ENCODE measurements around the gene HBD.

The HBD gene

GRCh38 chr11:5242208-5242607 is 7.9 kb upstream of the HBD start (continued):
- TF ChIP-seq ZNF202 (tag by site-specific recombination; IDR thresholded peaks at IDR 0.05; ENCODE audit: borderline replicate concordance), result no peak
- TF ChIP-seq GLIS1 (tag by site-specific recombination; IDR thresholded peaks at IDR 0.05), result no peak
- TF ChIP-seq ZNF596 (tag by site-specific recombination; IDR thresholded peaks at IDR 0.05), result no peak
- no peak for TF ChIP-seq ZSCAN18 (tag by site-specific recombination; IDR thresholded peaks at IDR 0.05)
- no peak for TF ChIP-seq GLIS2 (tag by site-specific recombination; IDR thresholded peaks at IDR 0.05)
- no peak for TF ChIP-seq SCRT1 (tag by site-specific recombination; IDR thresholded peaks at IDR 0.05; ENCODE audit: borderline replicate concordance)
- no peak for TF ChIP-seq ZNF148 (tag by site-specific recombination; IDR thresholded peaks at IDR 0.05; ENCODE audit: borderline replicate concordance)
- no peak for TF ChIP-seq ZNF433 (tag by site-specific recombination; IDR thresholded peaks at IDR 0.05; ENCODE audit: low read depth)

- ChIA-PET CTCF (no interaction called here), POLR2A (no interaction called here)
- no peak for TF ChIP-seq ZNF621 (tag by site-specific recombination; IDR thresholded peaks at IDR 0.05)
Measured at GRCh38 chr11:5241458-5241857, 7.2 kb upstream of the HBD start.

GRCh38 chr11:5240458-5240857 is 6.2 kb upstream of the HBD start:
- Histone ChIP-seq H3K4me3 (ENCODE audit: low read depth, low read length) (no peak overlapping the region), H3K4me1 (ENCODE audit: control insufficient read depth, insufficient read depth, low read length) (no peaks in the 10 kb centered on the region), H3K9me3 (ENCODE audit: control insufficient read depth, insufficient read depth, low read depth, low read length) (no peaks in the 10 kb centered on the region), H3K36me3 (ENCODE audit: control insufficient read depth in 2 of 2, insufficient read depth in 1 of 2, low read length in 2 of 2) (no peaks in the 10 kb centered on the region), H3K27ac (ENCODE audit: extremely low read depth, low read depth, low read length) (no peak overlapping the region)
- no peak for TF ChIP-seq ZNF148 (tag by site-specific recombination; IDR thresholded peaks at IDR 0.05; ENCODE audit: borderline replicate concordance)
- no peak for TF ChIP-seq ZBTB6 (tag by site-specific recombination; IDR thresholded peaks at IDR 0.05)
- no peak for TF ChIP-seq SETDB1 (IDR thresholded peaks at IDR 0.05; ENCODE audit: insufficient read length, low read length)
- TF ChIP-seq ZNF24 (tag by site-specific recombination; IDR thresholded peaks at IDR 0.05), result no peak
- TF ChIP-seq ZNF350 (tag by site-specific recombination; IDR thresholded peaks at IDR 0.05), result no peak
- no peak for TF ChIP-seq ZNF76 (tag by site-specific recombination; IDR thresholded peaks at IDR 0.05; ENCODE audit: borderline replicate concordance, low read depth)
- TF ChIP-seq ZNF26 (tag by site-specific recombination; IDR thresholded peaks at IDR 0.05), result no peak
- no peak for TF ChIP-seq AEBP2 (tag by site-specific recombination; IDR thresholded peaks at IDR 0.05; ENCODE audit: borderline replicate concordance)
- no peak for TF ChIP-seq ZSCAN5A (tag by site-specific recombination; IDR thresholded peaks at IDR 0.05)
- TF ChIP-seq GLIS1 (tag by site-specific recombination; IDR thresholded peaks at IDR 0.05), result no peak
- no peak for TF ChIP-seq MEIS1 (CRISPR knock-in tag; IDR thresholded peaks at IDR 0.05; ENCODE audit: borderline replicate concordance)
- TF ChIP-seq KLF8 (tag by site-specific recombination; IDR thresholded peaks at IDR 0.05), result no peak
- CTCF ChIA-PET, result interaction anchor here (1.0 kb wide), 1 partner anchor 116 kb away, joined by 5 read pairs; no protein-coding TSS in a partner anchor
- POLR2A ChIA-PET, result no interaction called here

More at GRCh38 chr11:5241458-5241857, 7.2 kb upstream of the HBD start:
- Histone ChIP-seq H3K4me1 (ENCODE audit: control insufficient read depth, insufficient read depth, low read length) (no peaks in the 10 kb centered on the region), H3K27ac (ENCODE audit: extremely low read depth, low read depth, low read length) (no peak overlapping the region), H3K9me3 (ENCODE audit: control insufficient read depth, insufficient read depth, low read depth, low read length) (no peaks in the 10 kb centered on the region), H3K4me3 (ENCODE audit: low read depth, low read length) (no peak overlapping the region), H3K36me3 (ENCODE audit: control insufficient read depth in 2 of 2, insufficient read depth in 1 of 2, low read length in 2 of 2) (no peaks in the 10 kb centered on the region)

Measured in HEK293 (cell line).